Glomerular visceral epithelial cell (primary cell): ENCODE data around the gene CDCP1.
"Not testable (repeated sequence)": the region's sequence is repeated elsewhere in the genome, so short reads cannot be mapped to it uniquely, and the experiment has no call there.

Source experiments
- DNase-seq: peaks from one replicate; pipeline ENCODE4 v3.0.0-alpha.2; 2016; ENCODE audit errors: extremely low spot score

CDCP1 gene

GRCh38 chr3:45084820-45085816, 61.1 kb downstream of the CDCP1 start:
- DNase-seq, result peak; percentile 88

DNA sequence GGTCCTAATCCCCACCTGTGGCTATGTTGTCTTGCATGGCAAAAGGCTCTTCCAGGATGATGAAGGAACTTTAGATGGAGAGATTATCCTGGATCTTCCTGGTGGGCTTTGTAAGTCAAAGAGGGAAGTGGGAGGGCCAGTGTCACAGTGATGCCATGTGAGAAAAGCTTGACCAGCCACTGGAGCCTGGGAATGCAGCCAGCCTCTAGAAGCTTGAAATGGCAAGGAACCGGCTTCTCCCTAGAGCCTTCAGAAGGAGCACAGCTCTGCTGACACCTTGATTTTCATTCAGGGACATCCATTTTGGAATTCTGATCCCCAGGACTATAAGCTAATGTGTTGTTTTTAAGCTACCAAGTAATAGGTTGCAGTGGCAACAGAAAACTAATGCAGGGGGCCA, 61.8 kb downstream of the CDCP1 start:
- no peak for DNase-seq

DNA sequence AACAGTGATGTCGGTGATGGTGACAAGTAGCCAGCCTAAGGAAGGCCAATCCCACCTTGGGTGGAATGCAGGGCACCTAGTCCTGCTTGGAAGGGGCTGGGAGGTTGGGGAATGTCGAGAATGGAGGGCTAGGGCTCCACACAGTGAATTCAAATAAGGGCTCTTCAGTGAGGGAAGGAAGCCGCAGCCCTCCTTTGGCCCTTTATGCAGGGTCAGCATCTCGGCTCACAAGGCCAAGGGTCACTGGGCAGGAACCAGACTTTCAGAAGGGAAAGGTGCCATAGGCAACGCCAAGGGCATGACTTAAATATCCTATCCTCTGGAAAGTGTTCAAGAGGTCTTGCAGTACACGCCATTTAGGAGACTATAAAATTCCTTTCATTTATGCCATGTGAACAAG, 63.2 kb downstream of the CDCP1 start:
- DNase-seq, result no peak

DNA sequence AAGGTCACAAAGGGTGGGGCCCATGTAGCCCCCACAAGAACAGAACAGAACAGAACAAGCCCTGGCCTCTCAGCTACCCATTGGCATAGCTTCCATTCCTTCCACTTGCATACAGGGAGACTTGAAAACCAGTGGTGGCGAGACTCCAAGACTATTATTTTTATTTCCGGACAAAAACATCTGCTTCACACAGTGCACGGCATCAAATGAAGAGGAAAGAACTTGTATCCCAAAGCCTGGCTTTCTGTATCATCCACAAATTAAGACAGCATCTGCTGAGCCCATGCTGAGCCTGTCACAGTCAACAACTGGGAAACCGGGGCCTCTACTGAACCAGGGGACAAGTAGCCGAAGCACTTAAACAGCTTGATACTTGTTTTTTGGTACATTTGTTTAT, 64.0 kb downstream of the CDCP1 start:
- no peak for DNase-seq

GRCh38 chr3:45081506-45082141, 64.6 kb downstream of the CDCP1 start:
- DNase-seq, result no peak

DNA sequence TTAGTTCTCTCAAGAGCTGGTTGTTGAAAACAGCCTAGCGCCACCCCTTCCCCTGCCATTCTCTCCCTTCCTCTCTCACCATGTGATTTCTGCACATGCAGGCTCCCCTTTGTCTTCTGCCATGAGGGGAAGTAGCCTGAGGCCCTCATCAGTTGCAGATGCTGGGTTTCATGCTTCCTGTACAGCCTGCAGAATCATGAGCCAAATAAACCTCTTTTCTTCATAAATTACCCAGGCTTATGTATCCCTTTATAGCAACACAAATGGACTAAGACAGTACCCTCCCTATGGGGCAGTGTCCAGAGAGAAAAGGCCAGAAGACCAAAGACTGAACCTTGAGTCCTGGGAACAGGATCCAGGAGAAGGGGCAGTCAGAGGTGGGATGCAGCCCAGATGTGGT, 65.4 kb downstream of the CDCP1 start:
- no peak for DNase-seq

GRCh38 chr3:45079715-45080114, 66.5 kb downstream of the CDCP1 start:
- no peak for DNase-seq

- no peak for DNase-seq
Observed at GRCh38 chr3:45078910-45079522, 67.2 kb downstream of the CDCP1 start.

DNA sequence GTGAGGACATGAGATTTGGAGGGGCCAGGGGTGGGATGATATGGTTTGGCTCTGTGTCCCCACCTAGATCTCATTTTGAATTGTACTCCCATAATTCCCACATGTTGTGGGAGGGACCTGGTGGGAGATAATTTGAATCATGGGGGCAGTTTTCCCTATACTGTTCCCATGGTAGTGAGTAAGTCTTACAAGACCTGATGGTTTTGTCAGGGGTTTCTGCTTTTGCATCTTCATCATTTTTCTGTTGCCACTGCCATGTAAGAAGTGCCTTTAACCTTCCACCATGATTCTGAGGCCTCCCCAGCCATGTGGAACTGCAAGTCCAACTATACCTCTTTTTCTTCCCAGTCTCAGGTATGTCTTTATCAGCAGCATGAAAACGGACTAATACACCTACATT, 67.9 kb downstream of the CDCP1 start:
- DNase-seq, result not testable (repeated sequence)

- no peak for DNase-seq
Observed at GRCh38 chr3:45075821-45076625, 70.2 kb downstream of the CDCP1 start.

DNA sequence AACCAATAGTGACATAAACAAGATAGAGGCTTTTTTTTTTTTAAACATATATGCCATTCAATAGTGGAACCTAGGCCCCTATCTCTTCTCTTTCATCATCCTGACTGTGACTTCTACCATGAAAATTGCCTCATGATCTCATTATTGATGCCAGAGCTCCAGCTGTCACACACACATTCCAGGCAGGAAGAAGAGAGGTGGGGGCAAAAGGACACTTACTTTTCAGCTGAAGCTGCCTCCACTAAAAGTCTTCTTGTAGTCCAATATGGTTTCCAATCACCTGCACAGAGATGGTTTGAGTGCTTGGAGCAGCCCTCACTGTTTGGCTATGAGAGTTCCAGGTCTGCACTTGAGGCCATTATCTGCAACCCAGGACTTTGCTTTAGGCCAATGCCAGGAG, 75.1 kb downstream of the CDCP1 start:
- no peak for DNase-seq

GRCh38 chr3:45067941-45068340, 78.2 kb downstream of the CDCP1 start:
- DNase-seq, result no peak

DNA sequence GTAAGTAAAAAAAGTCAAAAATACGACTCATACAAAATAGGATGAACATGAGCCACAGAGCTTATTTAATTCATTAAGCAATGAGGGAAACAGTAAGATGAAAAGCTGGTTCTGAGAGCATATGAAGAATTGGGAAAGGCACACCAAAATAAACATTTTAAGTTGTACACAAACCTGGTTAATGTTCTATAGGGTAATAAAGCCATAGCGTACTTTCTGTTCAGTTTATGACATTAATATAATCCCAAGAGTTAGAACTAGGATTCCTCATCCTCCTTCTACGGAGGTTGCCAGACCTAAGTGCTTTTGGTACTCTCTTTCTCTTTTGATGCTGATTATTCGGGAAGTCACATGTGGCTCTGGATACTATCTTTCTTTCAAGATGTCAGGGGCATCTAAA, 78.7 kb downstream of the CDCP1 start:
- no peak for DNase-seq

DNA sequence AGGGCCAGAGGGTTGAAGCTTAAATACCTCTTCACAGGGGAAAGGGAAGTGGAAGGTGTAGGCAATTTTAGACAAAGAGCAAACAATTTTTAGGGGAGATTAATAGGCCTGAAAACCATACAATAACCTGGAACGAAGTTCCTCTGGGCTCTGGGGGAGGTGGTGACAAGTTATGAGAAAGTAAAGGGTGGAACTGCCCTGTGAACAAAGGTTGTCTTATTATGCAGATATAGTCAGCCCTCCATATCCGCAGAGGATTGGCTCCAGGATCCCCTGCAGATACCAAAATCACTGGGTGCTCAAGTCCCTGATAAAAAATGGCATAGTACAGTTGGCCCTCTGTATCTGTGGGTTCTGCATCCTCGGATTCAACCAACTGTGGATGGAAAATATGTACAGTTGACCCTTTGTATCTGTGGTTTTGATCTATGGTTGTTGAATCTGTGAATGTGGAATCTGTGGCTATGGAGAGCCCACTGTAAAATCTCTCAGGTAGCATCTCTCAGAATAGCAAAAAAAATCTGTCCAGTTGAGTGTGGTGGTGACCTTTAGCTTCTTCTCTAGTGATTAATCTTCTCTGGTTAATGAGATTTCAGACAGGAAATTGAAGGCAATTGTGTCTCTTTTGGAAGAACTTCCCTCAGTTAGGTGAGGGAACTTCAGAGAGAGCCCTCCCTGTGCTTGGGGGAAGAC, 79.9 kb downstream of the CDCP1 start:
- peak; percentile 38 for DNase-seq

DNA sequence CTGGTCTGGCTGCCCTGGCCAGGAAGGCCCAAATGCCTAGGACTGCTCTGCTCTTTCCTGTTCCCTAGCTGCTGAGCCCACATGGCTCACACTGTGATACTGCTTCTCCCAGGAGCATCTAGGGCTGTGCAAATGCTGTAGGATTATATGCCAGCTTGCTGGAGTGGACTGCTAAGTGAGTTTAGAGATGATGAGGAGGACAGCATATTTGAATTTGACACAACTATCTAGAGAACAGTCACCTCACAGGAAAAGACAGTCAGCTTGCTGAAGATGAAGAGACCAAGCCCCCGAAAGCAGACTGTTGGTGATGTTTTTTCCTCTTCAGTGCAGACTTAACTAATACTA, 80.8 kb downstream of the CDCP1 start:
- no peak for DNase-seq

DNA sequence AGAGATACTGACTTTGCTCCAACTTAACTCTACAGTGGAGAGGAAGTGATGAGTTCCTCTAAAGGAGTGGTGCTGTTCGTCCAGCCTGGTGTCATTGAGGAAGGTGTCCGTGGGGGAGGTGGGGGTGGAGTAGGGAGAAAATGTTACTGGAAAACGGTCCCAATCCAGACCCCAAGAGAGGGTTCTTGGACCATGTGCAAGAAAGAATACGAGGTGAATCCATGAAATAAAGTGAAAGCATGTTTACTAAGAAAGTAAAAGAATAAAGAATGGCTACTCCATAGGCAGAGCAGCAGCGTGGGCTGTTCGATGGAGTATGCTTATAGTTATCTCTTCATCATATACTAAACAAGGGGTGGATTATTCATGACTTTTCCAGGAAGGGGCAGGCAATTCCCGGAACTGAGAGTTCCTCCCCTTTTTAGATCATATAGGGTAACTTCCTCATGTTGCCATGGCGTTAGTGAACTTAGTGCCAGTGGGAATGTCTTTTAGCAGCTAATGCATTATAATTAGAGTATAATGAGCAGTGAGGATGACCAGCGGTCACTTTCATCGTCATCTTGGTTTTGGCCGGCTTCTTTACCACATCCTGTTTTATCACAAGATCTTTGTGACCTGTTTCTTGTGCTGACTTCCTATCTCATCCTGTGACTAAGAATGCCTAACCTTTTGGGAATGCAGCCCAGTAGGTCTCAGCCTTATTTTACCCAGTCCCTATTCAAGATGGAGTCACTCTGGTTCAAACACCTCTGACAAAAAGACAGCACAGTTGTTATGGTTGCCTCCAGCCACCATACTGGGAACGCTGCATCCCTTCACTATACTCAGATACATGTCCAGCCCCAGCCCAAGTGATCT, 81.4 kb downstream of the CDCP1 start:
- peak; percentile 70 for DNase-seq

DNA sequence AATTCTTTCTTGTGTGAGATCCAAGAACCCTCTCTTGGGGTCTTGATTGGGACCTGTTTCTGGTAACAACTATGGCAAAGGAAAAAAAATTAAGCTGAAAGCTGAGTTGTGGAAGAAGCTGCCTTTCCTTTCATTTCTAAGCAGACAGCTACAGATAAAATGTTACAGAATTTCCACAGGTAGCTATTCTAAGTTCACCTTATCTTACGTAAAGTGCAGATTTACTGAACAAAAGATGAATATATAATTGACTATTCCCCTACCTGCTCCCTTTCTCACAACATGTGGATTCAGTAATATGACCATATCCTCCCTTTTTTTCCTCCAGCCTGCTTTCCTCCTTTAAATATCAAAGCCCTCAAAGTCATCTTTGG, 83.5 kb downstream of the CDCP1 start:
- no peak for DNase-seq

DNA sequence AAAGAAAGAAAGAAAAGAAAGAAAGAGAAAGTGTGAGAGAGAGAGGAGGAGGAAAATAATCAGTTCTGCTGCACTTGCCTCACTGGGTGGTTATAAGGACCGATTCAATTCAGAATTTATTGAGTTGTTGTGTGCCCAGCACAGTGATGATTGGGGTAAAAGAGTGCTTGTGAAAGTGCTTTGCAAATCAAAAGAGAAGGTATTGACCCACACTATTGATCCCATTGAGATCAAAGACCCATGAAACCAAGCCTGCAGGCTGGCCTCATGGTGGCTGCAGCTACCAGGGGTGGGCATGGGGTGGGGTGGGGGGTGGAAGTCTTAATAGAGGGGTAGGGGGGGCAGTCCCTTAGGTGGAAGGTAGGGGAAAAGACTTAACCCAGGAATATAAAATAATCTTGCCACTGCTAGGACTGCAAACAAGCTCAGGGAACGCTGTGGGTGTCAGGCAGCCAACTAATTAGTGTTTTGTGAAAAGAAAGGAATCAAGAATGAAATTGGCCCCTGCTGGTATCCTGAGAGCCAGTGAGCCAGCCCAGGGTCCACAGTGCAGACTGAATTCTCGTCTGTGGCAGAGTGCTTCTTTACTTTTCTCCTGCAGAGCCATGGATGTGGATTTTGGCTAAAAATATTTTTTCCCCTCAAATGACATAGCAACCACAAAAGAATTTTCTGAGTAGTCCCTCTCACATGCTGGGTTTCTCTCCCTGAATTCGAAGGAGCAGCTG, 85.8 kb downstream of the CDCP1 start:
- DNase-seq, result no peak

- DNase-seq, result no peak
Observed at GRCh38 chr3:45059132-45059531, 87.0 kb downstream of the CDCP1 start.

- no peak for DNase-seq
Observed at GRCh38 chr3:45057557-45057956, 88.6 kb downstream of the CDCP1 start.
